ENCODE data around the gene ZDHHC7.
A peak's percentile ranks its signal among the peaks of the same experiment; 100 is the strongest.

The ZDHHC7 gene

GRCh38 chr16:84989749-84990620, 21.4 kb downstream of the ZDHHC7 start:
- no peak for DNase-seq

GRCh38 chr16:84988328-84989080, 22.8 kb downstream of the ZDHHC7 start:
- DNase-seq = no peak

- no peak for DNase-seq
Observed at GRCh38 chr16:84986879-84987278, 24.5 kb downstream of the ZDHHC7 start.

- no peak for DNase-seq
Observed at GRCh38 chr16:84986102-84986501, 25.2 kb downstream of the ZDHHC7 start.

- DNase-seq = no peak
Observed at GRCh38 chr16:84985079-84986065, 26.0 kb downstream of the ZDHHC7 start.

- DNase-seq = no peak
Observed at GRCh38 chr16:84982434-84982833, 28.9 kb downstream of the ZDHHC7 start.

GRCh38 chr16:84979516-84979915, 31.8 kb downstream of the ZDHHC7 start:
- no peak for DNase-seq

- DNase-seq = no peak
Observed at GRCh38 chr16:84976644-84977400, 34.5 kb downstream of the ZDHHC7 start.

DNA sequence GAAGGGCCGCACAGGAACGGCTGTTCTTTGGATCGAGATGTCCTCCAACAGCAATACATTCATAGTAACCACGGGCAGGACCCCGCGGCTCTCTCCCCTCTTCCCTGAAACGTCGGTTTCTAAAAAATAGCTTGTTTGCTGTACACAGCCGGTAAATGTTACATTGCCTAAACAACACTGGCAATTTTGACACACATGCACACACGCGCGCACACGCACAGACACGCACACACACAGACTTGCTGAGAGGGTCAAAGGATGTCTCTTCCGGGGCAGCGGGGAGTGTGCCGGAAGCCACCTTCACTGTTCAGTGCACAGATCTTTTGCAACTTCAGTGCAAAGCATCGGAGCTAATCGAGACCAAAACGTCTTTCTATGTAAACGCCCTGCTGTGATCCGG, 35.8 kb downstream of the ZDHHC7 start:
- DNase-seq = no peak

- DNase-seq = no peak
Observed at GRCh38 chr16:84975066-84975465, 36.3 kb downstream of the ZDHHC7 start.

GRCh38 chr16:84973776-84974523, 37.4 kb downstream of the ZDHHC7 start:
- no peak for DNase-seq

GRCh38 chr16:84973236-84973635, 38.1 kb downstream of the ZDHHC7 start:
- DNase-seq = no peak

- DNase-seq = peak; percentile 62 to 67
Observed at GRCh38 chr16:84970447-84971127, 40.7 kb downstream of the ZDHHC7 start.

GRCh38 chr16:84967828-84968227, 43.5 kb downstream of the ZDHHC7 start:
- no peak for DNase-seq

DNA sequence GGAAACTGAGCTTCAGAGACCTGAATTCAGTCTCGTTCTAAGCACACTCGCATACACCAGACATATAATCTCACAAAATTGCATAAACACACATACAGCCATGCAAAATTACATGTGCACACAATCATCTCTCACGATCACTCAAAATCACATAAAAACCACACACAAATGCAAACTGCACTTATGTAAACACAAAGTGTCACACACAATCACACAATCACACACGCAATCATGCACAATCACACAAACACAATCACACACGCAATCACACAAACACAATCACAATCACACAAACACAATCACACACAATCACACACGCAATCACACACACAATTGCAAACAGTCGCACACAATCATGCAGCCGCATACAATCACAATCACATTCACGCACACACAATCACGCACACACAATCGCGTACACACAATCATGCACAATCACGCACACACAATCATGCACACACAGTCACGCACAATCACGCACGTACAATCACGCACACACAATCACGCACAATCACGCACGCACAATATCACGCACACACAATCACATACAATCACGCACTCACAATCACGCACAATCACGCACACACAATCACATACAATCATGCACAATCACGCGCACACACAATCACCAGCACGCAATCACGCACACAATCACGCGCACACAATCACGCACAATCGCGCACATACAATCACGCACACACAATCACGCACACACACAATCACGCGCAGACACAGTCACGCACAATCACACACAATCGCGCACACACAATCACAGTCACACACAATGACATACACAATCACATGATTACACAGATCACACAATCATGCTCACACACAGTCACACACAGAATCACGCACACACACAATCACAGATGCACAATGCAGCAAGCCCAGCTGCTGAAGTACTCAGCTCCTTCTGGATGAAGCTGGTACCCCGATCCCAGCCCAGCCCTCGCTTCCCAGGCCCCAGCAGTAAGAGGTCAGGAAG, 45.6 kb downstream of the ZDHHC7 start:
- DNase-seq = no peak

DNA sequence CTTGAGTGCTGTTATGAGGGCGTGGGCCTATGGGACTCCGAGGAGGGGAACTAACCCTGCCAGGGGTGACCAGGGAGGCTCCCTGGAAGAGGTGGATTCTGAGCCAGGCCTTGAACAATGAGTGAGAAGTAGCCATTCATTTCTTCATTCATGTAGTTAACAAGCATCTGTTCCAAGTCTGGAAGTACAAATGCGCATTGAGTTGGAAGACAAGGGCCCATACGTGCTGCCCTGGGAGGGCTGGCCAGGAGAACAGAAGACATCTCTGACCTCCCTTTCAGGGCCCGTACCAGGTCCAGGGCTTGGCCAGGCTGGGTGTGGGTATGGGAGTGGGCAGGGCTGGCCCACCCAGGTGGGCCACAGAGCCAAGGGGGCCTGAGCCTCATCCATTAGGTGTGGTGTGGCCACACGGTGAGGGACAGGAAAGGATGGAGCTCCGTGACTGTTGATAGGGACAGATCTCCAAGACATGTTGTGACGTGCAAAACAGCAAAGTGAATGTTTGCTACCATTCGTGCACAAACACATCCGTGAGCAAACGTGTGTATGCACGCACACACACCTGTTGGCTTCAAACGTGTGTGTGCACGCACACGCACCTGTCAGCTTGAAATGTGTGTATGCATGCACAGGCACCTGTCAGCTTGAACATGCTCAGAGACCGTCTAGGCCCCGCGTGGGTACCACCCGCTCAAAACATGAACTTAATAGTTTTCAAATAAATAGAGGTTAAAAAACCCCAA, 46.8 kb downstream of the ZDHHC7 start:
- DNase-seq = no peak

DNA sequence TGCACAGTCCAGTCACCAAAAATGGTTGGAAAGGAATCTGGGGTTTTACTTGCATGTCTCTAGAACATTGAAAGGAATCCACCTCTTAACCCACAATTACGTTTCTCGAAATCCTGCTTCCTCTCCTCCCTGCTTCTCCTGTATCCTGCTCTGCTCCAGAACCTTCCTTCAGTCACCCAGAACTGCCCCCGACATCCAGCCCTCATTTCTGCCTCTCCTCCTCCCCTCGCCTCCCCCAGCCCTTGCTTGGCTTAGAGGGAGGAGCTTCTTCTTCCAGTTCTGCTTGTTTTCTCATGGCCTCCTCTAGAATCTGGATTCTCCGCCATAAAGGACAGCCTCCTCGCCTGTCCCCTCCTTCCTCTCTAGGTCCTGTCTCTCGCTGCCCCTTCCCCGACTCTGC, 48.3 kb downstream of the ZDHHC7 start:
- DNase-seq = no peak

DNA sequence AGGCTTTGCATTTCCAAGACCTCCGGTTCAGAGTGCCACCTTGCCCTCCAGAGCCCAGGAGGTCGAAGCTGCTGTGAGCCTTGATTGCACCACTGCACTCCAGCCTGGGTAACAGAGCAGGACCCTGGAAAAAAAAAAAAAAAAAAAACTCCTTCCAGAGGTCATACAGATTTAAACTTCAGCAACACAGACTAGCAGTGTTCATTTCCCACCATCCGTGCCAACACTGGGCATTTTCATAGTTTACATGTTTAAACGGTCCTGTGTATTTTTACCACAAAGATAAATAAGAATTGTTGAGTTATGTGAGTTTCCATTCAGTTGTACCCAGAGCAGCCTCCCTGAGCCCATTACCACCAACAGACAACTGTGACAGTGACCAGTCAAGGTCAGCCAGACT, 50.4 kb downstream of the ZDHHC7 start:
- DNase-seq = no peak
